ENCODE measurements around the gene MAPK6.

- TF ChIP-seq CTCF (conservative IDR thresholded peaks at IDR 0.05; ENCODE audit: low read depth, low read length) (no peak), EZH2 (IDR thresholded peaks at IDR 0.05; ENCODE audit: borderline replicate concordance, low read depth, low read length, poor library complexity, severe bottlenecking) (no peak)
Observed at GRCh38 chr15:52054381-52054780, 35.4 kb downstream of the MAPK6 start.
